Measurements from ENCODE around the gene KCNK5.

DNA sequence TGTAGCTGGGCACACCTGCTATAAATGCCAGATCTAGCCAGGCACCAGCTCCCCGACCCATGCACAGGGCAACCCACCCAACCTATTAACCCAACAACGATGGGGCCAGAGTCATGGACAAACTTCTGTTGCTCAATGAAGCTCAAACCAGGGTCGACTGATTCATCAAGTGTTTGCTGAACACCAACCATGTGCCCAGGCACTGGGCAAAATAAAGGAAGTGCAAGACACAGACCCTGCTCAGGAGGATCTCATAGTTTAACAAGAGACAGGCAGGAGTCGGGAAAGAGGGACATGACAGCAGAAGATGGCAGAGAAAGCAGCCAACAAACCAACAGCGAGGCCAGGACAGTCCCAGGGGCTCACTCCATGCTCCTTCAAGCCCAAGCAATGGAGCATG, 18.8 kb downstream of the KCNK5 start:
- TF ChIP-seq POLR2A (IDR thresholded peaks at IDR 0.05; ENCODE audit: low read length) (no peak), GATA1 (IDR thresholded peaks at IDR 0.05; ENCODE audit: low read depth, low read length) (no peak)

All from erythroblast (primary cell).